Activated naive CD8-positive, alpha-beta T cell (primary cell): Measurements from ENCODE around the gene QSER1.
"Not testable (repeated sequence)": the region's sequence is repeated elsewhere in the genome, so short reads cannot be mapped to it uniquely, and the experiment has no call there.

ENCODE experiments used
- H3K27ac Mint-ChIP-seq: one replicate; pipeline ENCODE4 v1.8.0; 2021; ENCODE audit warnings: mixed read lengths
- H3K27me3 Mint-ChIP-seq: one replicate; pipeline ENCODE4 v1.8.0; 2021; ENCODE audit warnings: mixed read lengths
- H3K36me3 Mint-ChIP-seq: one replicate; pipeline ENCODE4 v1.8.0; 2021; ENCODE audit warnings: mixed read lengths
- H3K4me1 Mint-ChIP-seq: one replicate; pipeline ENCODE4 v1.8.0; 2021; ENCODE audit warnings: low read depth, mixed read lengths
- H3K4me3 Mint-ChIP-seq: one replicate; pipeline ENCODE4 v1.8.0; 2021; ENCODE audit warnings: mild to moderate bottlenecking, mixed read lengths
- H3K9me3 Mint-ChIP-seq: one replicate; pipeline ENCODE4 v1.8.0; 2021; ENCODE audit warnings: low read depth, mixed read lengths

QSER1 gene

DNA sequence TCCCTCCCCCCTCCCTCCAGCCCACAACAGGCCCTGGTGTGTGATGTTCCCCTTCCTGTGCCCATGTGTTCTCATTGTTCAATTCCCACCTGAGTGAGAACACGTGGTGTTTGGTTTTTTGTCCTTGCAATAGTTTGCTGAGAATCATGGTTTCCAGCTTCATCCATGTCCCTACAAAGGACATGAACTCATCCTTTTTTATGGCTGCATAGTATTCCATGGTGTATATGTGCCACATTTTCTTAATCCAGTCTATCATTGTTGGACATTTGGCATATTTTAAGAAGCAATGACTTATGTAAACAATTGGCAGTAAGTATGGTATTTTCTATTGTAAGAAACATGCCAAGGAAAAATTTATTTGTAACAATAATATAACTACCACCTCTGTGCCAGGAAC, 43.6 kb downstream of the QSER1 start:
- H3K27ac Mint-ChIP-seq, H3K9me3 Mint-ChIP-seq, H3K4me3 Mint-ChIP-seq, H3K27me3 Mint-ChIP-seq: not testable (repeated sequence)
- Mint-ChIP-seq H3K4me1 (peaks cover 13% of the 10 kb centered on the region), H3K36me3 (peaks cover 67% of the 10 kb centered on the region)

- not testable (repeated sequence) for H3K4me3 Mint-ChIP-seq, H3K27ac Mint-ChIP-seq, H3K9me3 Mint-ChIP-seq, H3K27me3 Mint-ChIP-seq
- peaks cover 13% of the 10 kb centered on the region for H3K4me1 Mint-ChIP-seq
- peaks cover 57% of the 10 kb centered on the region for H3K36me3 Mint-ChIP-seq
Measured at GRCh38 chr11:32937283-32937682, 44.7 kb downstream of the QSER1 start.

DNA sequence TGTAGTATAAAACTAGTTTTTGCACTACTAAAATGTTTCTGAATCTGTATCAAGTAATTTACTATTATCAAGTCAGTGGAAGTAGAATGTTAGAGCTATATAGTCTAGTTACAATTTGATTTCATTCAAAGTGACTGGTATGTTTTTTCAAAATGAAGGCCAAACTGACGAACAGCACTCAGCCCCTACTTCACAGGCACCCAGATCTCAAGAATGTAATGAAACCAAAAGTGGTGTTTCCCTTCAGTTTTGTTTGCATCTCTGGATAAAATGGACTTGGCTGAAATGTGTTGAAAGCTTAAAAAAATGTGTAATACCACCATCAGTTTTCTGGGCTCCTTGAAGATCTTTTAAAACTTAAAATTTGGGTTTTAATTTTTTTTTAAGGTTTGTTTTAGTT, 46.4 kb downstream of the QSER1 start:
- peaks cover 13% of the 10 kb centered on the region for H3K4me1 Mint-ChIP-seq

DNA sequence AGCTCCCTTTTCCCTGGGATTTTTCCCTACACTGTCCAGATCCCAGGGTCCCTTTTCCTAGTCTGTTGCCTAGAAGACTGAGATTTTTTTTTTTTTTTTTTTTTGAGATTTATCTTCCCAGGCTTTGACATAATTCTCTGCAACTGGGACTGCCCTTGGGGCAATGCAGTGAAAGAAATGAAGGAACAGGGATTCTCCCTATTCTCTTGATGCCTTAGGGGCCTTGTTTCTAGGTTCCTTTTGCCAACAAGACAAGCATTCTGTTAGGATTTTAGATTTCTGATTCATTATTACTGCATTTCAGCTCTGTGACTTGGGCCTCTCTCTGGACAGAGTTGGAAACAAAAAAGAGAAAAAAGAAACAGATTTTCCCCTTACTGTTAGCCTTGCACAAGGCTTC, 47.3 kb downstream of the QSER1 start:
- H3K9me3 Mint-ChIP-seq, result no peaks in the 10 kb centered on the region
- H3K27ac Mint-ChIP-seq, result no peak overlapping the region
- H3K4me1 Mint-ChIP-seq, result peaks cover 13% of the 10 kb centered on the region
- no peak overlapping the region for H3K4me3 Mint-ChIP-seq
- H3K36me3 Mint-ChIP-seq, result peaks cover 35% of the 10 kb centered on the region
- no peaks in the 10 kb centered on the region for H3K27me3 Mint-ChIP-seq

More for the DNA sequence above, 46.4 kb downstream of the QSER1 start:
- H3K4me3 Mint-ChIP-seq, result no peak overlapping the region
- no peaks in the 10 kb centered on the region for H3K27me3 Mint-ChIP-seq
- H3K27ac Mint-ChIP-seq, result no peak overlapping the region
- peaks cover 41% of the 10 kb centered on the region for H3K36me3 Mint-ChIP-seq
- no peaks in the 10 kb centered on the region for H3K9me3 Mint-ChIP-seq

GRCh38 chr11:32940865-32941264, 48.3 kb downstream of the QSER1 start:
- Mint-ChIP-seq H3K36me3 (peaks cover 35% of the 10 kb centered on the region), H3K9me3 (no peaks in the 10 kb centered on the region), H3K4me3 (no peak overlapping the region), H3K27me3 (no peaks in the 10 kb centered on the region), H3K27ac (no peak overlapping the region), H3K4me1 (peaks cover 13% of the 10 kb centered on the region)

DNA sequence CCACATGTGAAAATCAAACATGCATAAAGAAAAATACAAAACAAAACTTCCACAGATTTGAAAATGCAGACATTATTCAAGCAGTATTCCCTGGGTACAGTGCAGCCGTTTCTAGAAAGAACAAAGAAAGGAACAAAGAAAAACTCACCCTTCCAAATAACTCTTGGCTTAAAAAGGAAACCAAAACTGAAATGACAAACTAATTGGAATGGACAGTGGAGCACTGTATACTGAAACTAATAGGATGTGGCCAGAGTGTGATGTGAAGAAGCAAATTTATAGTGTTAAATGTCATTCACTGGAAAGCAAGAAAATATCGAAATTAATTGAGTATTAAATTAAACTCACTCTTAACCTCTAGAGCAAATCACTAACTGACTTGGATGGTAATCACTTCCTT, 55.4 kb downstream of the QSER1 start:
- Mint-ChIP-seq H3K4me3 (no peak overlapping the region), H3K27me3 (no peaks in the 10 kb centered on the region), H3K4me1 (no peaks in the 10 kb centered on the region), H3K9me3 (peaks cover 7% of the 10 kb centered on the region), H3K36me3 (peaks cover 12% of the 10 kb centered on the region), H3K27ac (peak overlapping the region; percentile 34)

DNA sequence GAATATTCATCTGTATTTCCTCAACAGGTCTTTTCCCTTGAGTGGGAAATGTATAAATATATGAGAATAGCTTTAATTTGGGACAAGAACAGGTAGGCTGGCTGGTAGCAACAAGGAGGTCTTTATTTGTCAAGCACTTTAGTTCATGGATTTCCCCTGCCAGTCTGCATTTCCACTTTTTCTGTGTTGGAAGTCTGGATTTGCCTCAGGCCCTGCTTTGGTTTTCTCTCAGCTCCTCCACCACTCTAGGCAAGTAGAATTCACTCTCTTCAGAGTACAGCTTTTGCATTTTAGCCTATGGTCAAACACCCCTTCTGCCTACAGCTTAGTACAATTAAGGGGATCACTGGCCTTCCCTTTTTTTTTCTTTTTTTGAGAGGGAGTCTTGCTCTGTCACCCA, 57.1 kb downstream of the QSER1 start:
- H3K9me3 Mint-ChIP-seq, result peaks cover 7% of the 10 kb centered on the region
- no peak overlapping the region for H3K4me3 Mint-ChIP-seq
- no peaks in the 10 kb centered on the region for H3K4me1 Mint-ChIP-seq
- H3K27ac Mint-ChIP-seq, result no peak overlapping the region
- no peaks in the 10 kb centered on the region for H3K27me3 Mint-ChIP-seq
- peaks cover 12% of the 10 kb centered on the region for H3K36me3 Mint-ChIP-seq

DNA sequence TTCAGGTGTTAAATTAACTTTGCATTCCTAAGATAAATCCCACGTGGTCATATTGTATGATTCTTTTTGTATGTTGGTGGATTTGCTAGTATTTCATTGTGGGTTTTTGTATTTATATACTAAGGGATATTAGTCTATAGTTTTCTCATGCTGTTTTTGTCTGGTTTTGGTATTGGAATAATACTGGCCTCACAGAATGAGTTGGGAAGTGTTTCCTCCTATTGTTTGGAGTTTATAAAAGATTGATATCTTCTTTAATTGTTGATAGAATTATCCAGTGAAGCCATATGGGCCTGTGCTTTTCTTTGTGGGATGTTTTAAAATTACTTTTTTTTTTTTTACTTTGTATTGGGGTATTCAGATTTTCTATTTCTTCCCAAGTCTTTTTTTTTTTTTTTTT, 59.8 kb downstream of the QSER1 start:
- H3K4me1 Mint-ChIP-seq, result no peaks in the 10 kb centered on the region
- H3K4me3 Mint-ChIP-seq, result no peak overlapping the region
- peaks cover 7% of the 10 kb centered on the region for H3K9me3 Mint-ChIP-seq
- no peaks in the 10 kb centered on the region for H3K27me3 Mint-ChIP-seq
- peaks cover 14% of the 10 kb centered on the region for H3K36me3 Mint-ChIP-seq
- no peak overlapping the region for H3K27ac Mint-ChIP-seq

GRCh38 chr11:32953700-32954099, 61.1 kb downstream of the QSER1 start:
- Mint-ChIP-seq H3K4me3 (no peak overlapping the region), H3K36me3 (peaks cover 8% of the 10 kb centered on the region), H3K9me3 (no peaks in the 10 kb centered on the region), H3K27ac (no peak overlapping the region), H3K4me1 (no peaks in the 10 kb centered on the region), H3K27me3 (no peaks in the 10 kb centered on the region)

GRCh38 chr11:32960553-32961164, 68.0 kb downstream of the QSER1 start:
- H3K4me3 Mint-ChIP-seq, result no peak overlapping the region
- H3K9me3 Mint-ChIP-seq, result no peaks in the 10 kb centered on the region
- H3K27ac Mint-ChIP-seq, result no peak overlapping the region
- H3K27me3 Mint-ChIP-seq, result no peaks in the 10 kb centered on the region
- H3K36me3 Mint-ChIP-seq, result peaks cover 10% of the 10 kb centered on the region
- peaks cover 4% of the 10 kb centered on the region for H3K4me1 Mint-ChIP-seq

DNA sequence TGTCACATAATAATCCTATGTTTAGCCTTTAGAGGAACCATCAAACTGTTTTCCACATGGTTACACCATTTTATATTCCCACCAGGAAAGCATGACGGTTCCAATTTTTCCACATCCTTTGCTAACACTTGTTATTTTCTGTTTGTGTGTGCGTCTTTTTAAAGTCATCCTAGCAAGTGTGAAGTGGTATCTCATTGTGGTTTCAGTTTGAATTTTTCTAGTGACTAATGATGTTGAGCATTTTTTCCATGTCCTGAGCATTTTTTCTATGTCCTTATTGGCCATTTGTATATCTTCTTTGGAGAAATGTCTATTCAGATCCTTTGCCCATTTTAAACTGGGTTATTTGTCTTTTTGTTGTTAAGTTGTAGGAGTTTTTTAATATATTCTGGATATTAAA, 69.4 kb downstream of the QSER1 start:
- H3K9me3 Mint-ChIP-seq, result no peaks in the 10 kb centered on the region
- H3K27ac Mint-ChIP-seq, result no peak overlapping the region
- H3K27me3 Mint-ChIP-seq, result no peaks in the 10 kb centered on the region
- H3K36me3 Mint-ChIP-seq, result peaks cover 8% of the 10 kb centered on the region
- no peak overlapping the region for H3K4me3 Mint-ChIP-seq
- H3K4me1 Mint-ChIP-seq, result peaks cover 4% of the 10 kb centered on the region

- Mint-ChIP-seq H3K36me3 (peaks cover 6% of the 10 kb centered on the region), H3K4me1 (peaks cover 4% of the 10 kb centered on the region), H3K27ac (no peak overlapping the region), H3K9me3 (no peaks in the 10 kb centered on the region), H3K27me3 (no peaks in the 10 kb centered on the region), H3K4me3 (no peak overlapping the region)
Measured at GRCh38 chr11:32963721-32964120, 71.1 kb downstream of the QSER1 start.

- Mint-ChIP-seq H3K4me1 (no peaks in the 10 kb centered on the region), H3K4me3 (no peak overlapping the region), H3K9me3 (no peaks in the 10 kb centered on the region), H3K36me3 (peaks cover 7% of the 10 kb centered on the region), H3K27me3 (no peaks in the 10 kb centered on the region), H3K27ac (no peak overlapping the region)
Measured at GRCh38 chr11:32968541-32968940, 75.9 kb downstream of the QSER1 start.

- not testable (repeated sequence) for H3K27me3 Mint-ChIP-seq, H3K4me1 Mint-ChIP-seq, H3K4me3 Mint-ChIP-seq, H3K27ac Mint-ChIP-seq, H3K9me3 Mint-ChIP-seq
- peaks cover 10% of the 10 kb centered on the region for H3K36me3 Mint-ChIP-seq
Measured at GRCh38 chr11:32972233-32972632, 79.6 kb downstream of the QSER1 start.

DNA sequence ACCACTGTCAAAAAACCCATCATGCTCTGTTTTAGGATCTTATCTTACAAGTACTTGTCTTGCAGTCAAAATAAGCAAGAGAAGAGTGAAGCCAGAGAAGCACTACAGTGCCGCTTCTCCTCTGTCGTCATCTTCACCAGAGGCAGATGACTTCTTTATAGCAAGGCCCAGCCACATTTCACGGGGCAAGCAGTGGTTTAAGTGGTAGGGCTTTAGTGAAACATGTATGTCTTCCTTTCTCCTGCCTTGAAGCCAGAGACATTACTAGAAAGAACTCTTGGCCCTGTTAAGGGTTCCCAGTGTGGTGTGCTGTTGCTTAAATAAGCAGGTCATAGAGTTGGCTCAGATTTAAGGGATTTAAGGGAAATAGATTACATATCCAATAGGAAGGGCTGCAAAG, 80.2 kb downstream of the QSER1 start:
- no peaks in the 10 kb centered on the region for H3K27me3 Mint-ChIP-seq
- H3K4me1 Mint-ChIP-seq, result no peaks in the 10 kb centered on the region
- H3K36me3 Mint-ChIP-seq, result peaks cover 10% of the 10 kb centered on the region
- H3K4me3 Mint-ChIP-seq, result no peak overlapping the region
- H3K9me3 Mint-ChIP-seq, result no peaks in the 10 kb centered on the region
- H3K27ac Mint-ChIP-seq, result no peak overlapping the region

DNA sequence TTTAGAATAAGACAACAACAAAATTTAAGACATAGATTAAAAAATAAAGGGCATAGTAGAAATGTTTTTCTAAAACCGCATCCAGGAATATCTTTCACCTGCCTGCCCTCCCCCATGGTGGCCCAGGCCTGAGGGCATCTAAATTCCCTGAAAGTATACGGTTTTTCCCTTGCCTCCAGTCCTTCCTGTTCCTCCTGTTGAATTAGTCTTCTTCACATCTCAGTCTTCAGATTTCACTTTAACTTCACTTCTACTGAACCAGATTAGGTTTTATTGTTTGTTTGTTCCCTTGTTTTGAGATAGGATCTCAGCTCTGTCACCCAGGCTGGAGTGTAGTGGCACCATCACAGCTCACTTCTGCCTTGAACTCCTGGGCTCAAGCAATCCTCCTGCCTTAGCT, 90.0 kb downstream of the QSER1 start:
- Mint-ChIP-seq H3K27ac (no peak overlapping the region), H3K4me1 (no peaks in the 10 kb centered on the region)

More for the DNA sequence above, 90.0 kb downstream of the QSER1 start:
- Mint-ChIP-seq H3K9me3 (no peaks in the 10 kb centered on the region), H3K4me3 (no peak overlapping the region), H3K27me3 (no peaks in the 10 kb centered on the region), H3K36me3 (peaks cover 5% of the 10 kb centered on the region)
